ENCODE measurements around the gene IMMP2L. TPM values are rescaled to one million over a fixed set of nuclear protein-coding genes. Genes with fewer than 3 reads are reported as not detected.

Gene IMMP2L
- total and polyA plus RNA-seq, 2 of the 4 experiments (the other 2 are of a cell fraction), result 5.8 to 9.3 TPM

- H2BK120ac ChIP-seq (ENCODE audit: low read depth, low read length), result no peak overlapping the region
- H3K4me3 ChIP-seq (ENCODE audit: insufficient read depth, low read depth, low read length), result no peak overlapping the region
- peak; percentile 1 for DNase-seq
- no peak overlapping the region for H3K56ac ChIP-seq (ENCODE audit: extremely low read depth, insufficient read depth, low read length)
- no peak overlapping the region for H2AK9ac ChIP-seq (replicated peaks; ENCODE audit: low read depth, low read length, poor library complexity)
- no peaks in the 10 kb centered on the region for H3K79me1 ChIP-seq (ENCODE audit: low read depth in 1 of 2, low read length in 2 of 2)
- ChIA-PET POLR2A (ENCODE audit: unreplicated experiment) (no interaction called here), CTCF (interaction anchor here (0.7 kb wide), 1 partner anchor 9 kb away, joined by 3 read pairs; no protein-coding TSS in a partner anchor)
- H2BK15ac ChIP-seq (ENCODE audit: low read depth, low read length), result no peak overlapping the region
- WGBS, 2 experiments (ENCODE audit: extremely low coverage in 2 of 2, insufficient read length in 1 of 2), result no CpG with 5 or more reads among the region's 2 CpGs
- intact Hi-C loops (cut with micrococcal nuclease) (no loop called here), dilution Hi-C loops (cut with HindIII; ENCODE audit: low sequenced_read_pairs, unreplicated experiment) (no loop called here), in situ Hi-C loops (cut with MboI; ENCODE audit: low sequenced_read_pairs) (no loop called here)
- H2BK20ac ChIP-seq (ENCODE audit: low read depth, low read length), result no peak overlapping the region
- no peak overlapping the region for H4K5ac ChIP-seq (ENCODE audit: low read depth, low read length)
- TF ChIP-seq USF2 (IDR thresholded peaks at IDR 0.05; ENCODE audit: low read depth, low read length), result no peak
- no peak for TF ChIP-seq MXI1 (IDR thresholded peaks at IDR 0.05; ENCODE audit: borderline replicate concordance, low read depth, low read length)
- no peak for TF ChIP-seq NFE2L2 (IDR thresholded peaks at IDR 0.05; ENCODE audit: low read depth, low read length)
- no peak for TF ChIP-seq CHD1 (IDR thresholded peaks at IDR 0.05; ENCODE audit: low read depth, low read length)
- TF ChIP-seq POLR2A (IDR thresholded peaks at IDR 0.05; ENCODE audit: low read depth, low read length), result no peak
- no peak for TF ChIP-seq ELK1 (IDR thresholded peaks at IDR 0.05; ENCODE audit: borderline replicate concordance, low read depth, low read length)
- no peak for TF ChIP-seq BHLHE40 (IDR thresholded peaks at IDR 0.05; ENCODE audit: low read depth, low read length)
- no peaks in the 10 kb centered on the region for H3K27me3 ChIP-seq (ENCODE audit: control insufficient read depth, insufficient read depth, low read length)
- H4K91ac ChIP-seq (ENCODE audit: insufficient read depth, low read depth, low read length), result no peak overlapping the region
- H3K4ac ChIP-seq (ENCODE audit: low read depth, low read length), result no peak overlapping the region
- no peaks in the 10 kb centered on the region for H3K36me3 ChIP-seq (ENCODE audit: control insufficient read depth, insufficient read depth, low read length)
- H3K4me2 ChIP-seq (ENCODE audit: low read depth, low read length), result no peak overlapping the region
- no peak overlapping the region for H4K8ac ChIP-seq (ENCODE audit: low read depth in 2 of 2, low read length in 2 of 2)
- H2AK5ac ChIP-seq (ENCODE audit: low read depth, low read length), result no peak overlapping the region
- H3K9me1 ChIP-seq (ENCODE audit: insufficient read depth, low read length), result no peaks in the 10 kb centered on the region
- H3K4me1 ChIP-seq (ENCODE audit: control insufficient read depth, insufficient read depth, low read length), result no peaks in the 10 kb centered on the region
- no TSS peak for BruUV-seq (replicated peaks)
- H3K23ac ChIP-seq (ENCODE audit: low read depth, low read length), result no peak overlapping the region
- no peak overlapping the region for H2AFZ ChIP-seq (replicated peaks; ENCODE audit: low read length, poor library complexity)
- no peak overlapping the region for H3K27ac ChIP-seq (ENCODE audit: insufficient read depth, low read length)
- no peak overlapping the region for H3K14ac ChIP-seq (replicated peaks; ENCODE audit: low read depth, low read length)
- no peak overlapping the region for H3K18ac ChIP-seq (ENCODE audit: low read depth, low read length)
- no peaks in the 10 kb centered on the region for H4K20me1 ChIP-seq (ENCODE audit: insufficient read depth, low read length)
- H3K9ac ChIP-seq (ENCODE audit: low read depth, low read length), result no peak overlapping the region
- no peak overlapping the region for H2BK5ac ChIP-seq (ENCODE audit: low read depth, low read length, poor library complexity, severe bottlenecking)
- no peaks in the 10 kb centered on the region for H3K9me3 ChIP-seq (ENCODE audit: control insufficient read depth, insufficient read depth, low read length)
- no peak for ATAC-seq (ENCODE audit: low read depth)
Observed at GRCh38 chr7:111172564-111173257, 389.6 kb downstream of the IMMP2L start.
